IMR-90 (cell line): ENCODE results near the gene GABRB2. TPM values are rescaled to one million over a fixed set of nuclear protein-coding genes. Genes with fewer than 3 reads are reported as not detected.

Source experiments
- ATAC-seq: fragments of 200-7000 bp; cut with Tn5 transposase; 2 replicates; pipeline ENCODE4 v1.9.1; 2020; ENCODE audit warnings: low read depth, mild to moderate bottlenecking, moderate library complexity
- BruUV-seq: library from RNA; stranded (reverse); fragments of 400-500 nt; replicated peaks from 2 replicates; lab custom pipeline; 2021; lab: Mats Ljungman, UMichigan
- CTCF ChIA-PET: fragments of 300-600 bp; formaldehyde crosslinking; extraction: SDS; loops from one replicate; lab custom pipeline; 2021; ENCODE audit warnings: antibody characterized with exemption; lab: Yijun Ruan, JAX
- POLR2A ChIA-PET: fragments of 300-600 bp; sonication (Branson Sonifier 250); formaldehyde crosslinking; loops from one replicate; lab custom pipeline; 2022; ENCODE audit warnings: antibody characterized with exemption; ENCODE audit not compliant: unreplicated experiment; lab: Charles Lee
- DNase-seq: peaks from one replicate; pipeline ENCODE4 v3.0.0; 2013
- H2AFZ ChIP-seq: replicated peaks from 2 replicates; pipeline ENCODE3; 2013; ENCODE audit warnings: low read length, mild to moderate bottlenecking; ENCODE audit not compliant: poor library complexity
- H2AK5ac ChIP-seq: 2 replicates; pipeline ENCODE4 v1.6.1; 2013; ENCODE audit warnings: low read depth, low read length, inconsistent platforms
- H2AK9ac ChIP-seq: replicated peaks from 2 replicates; pipeline ENCODE3; 2013; ENCODE audit warnings: mild to moderate bottlenecking, low read depth, low read length, moderate library complexity; ENCODE audit not compliant: poor library complexity
- H2BK120ac ChIP-seq: 2 replicates; pipeline ENCODE4 v1.6.1; 2013; ENCODE audit warnings: low read depth, low read length, inconsistent platforms
- H2BK15ac ChIP-seq: 3 replicates; pipeline ENCODE4 v1.6.1; 2013; ENCODE audit warnings: low read depth, low read length, inconsistent platforms
- H2BK20ac ChIP-seq: 2 replicates; pipeline ENCODE4 v1.6.1; 2013; ENCODE audit warnings: low read depth, mild to moderate bottlenecking, inconsistent platforms, low read length, moderate library complexity
- H2BK5ac ChIP-seq: 2 replicates; pipeline ENCODE4 v1.6.1; 2013; ENCODE audit warnings: mild to moderate bottlenecking, low read depth, low read length, inconsistent platforms; ENCODE audit not compliant: poor library complexity, severe bottlenecking
- H3K14ac ChIP-seq: replicated peaks from 2 replicates; pipeline ENCODE4 v1.6.1; 2013; ENCODE audit warnings: low read depth, low read length, inconsistent platforms
- H3K18ac ChIP-seq: 2 replicates; pipeline ENCODE4 v1.6.1; 2013; ENCODE audit warnings: low read depth, low read length, control low read depth
- H3K23ac ChIP-seq: 2 replicates; pipeline ENCODE4 v1.6.1; 2013; ENCODE audit warnings: low read depth, low read length, inconsistent platforms
- H3K27ac ChIP-seq: 2 replicates; pipeline ENCODE4 v1.5.1; 2013; ENCODE audit warnings: mild to moderate bottlenecking, control low read depth, low read length; ENCODE audit not compliant: insufficient read depth
- H3K27me3 ChIP-seq: 2 replicates; pipeline ENCODE4 v1.6.1; 2013; ENCODE audit warnings: low read length; ENCODE audit not compliant: control insufficient read depth, insufficient read depth
- H3K36me3 ChIP-seq: 2 replicates; pipeline ENCODE4 v1.6.1; 2013; ENCODE audit warnings: low read length, mixed read lengths; ENCODE audit not compliant: control insufficient read depth, insufficient read depth
- H3K4ac ChIP-seq: 2 replicates; pipeline ENCODE4 v1.6.1; 2013; ENCODE audit warnings: low read depth, low read length, inconsistent platforms
- H3K4me1 ChIP-seq: 2 replicates; pipeline ENCODE4 v1.6.1; 2013; ENCODE audit warnings: low read length, mixed read lengths; ENCODE audit not compliant: control insufficient read depth, insufficient read depth
- H3K4me2 ChIP-seq: 2 replicates; pipeline ENCODE4 v1.6.1; 2013; ENCODE audit warnings: low read depth, mild to moderate bottlenecking, control low read depth, low read length, moderate library complexity
- H3K4me3 ChIP-seq: 2 replicates; pipeline ENCODE4 v1.5.1; 2013; ENCODE audit warnings: low read depth, mild to moderate bottlenecking, control low read depth, low read length, moderate library complexity; ENCODE audit not compliant: insufficient read depth
- H3K56ac ChIP-seq: 2 replicates; pipeline ENCODE4 v1.6.1; 2013; ENCODE audit warnings: low read length, inconsistent platforms; ENCODE audit not compliant: insufficient read depth; ENCODE audit errors: extremely low read depth
- H3K79me1 ChIP-seq, 2 experiments: 2 replicates each; pipeline ENCODE4 v1.6.1; 2013; ENCODE audit warnings: low read length in 2 of 2, inconsistent platforms in 1 of 2, low read depth in 1 of 2
- H3K9ac ChIP-seq: 2 replicates; pipeline ENCODE4 v1.6.1; 2013; ENCODE audit warnings: low read depth, low read length, control low read depth
- H3K9me1 ChIP-seq: 2 replicates; pipeline ENCODE4 v1.6.1; 2013; ENCODE audit warnings: low read length, inconsistent platforms; ENCODE audit not compliant: insufficient read depth
- H3K9me3 ChIP-seq: 2 replicates; pipeline ENCODE4 v1.6.1; 2013; ENCODE audit warnings: low read length; ENCODE audit not compliant: control insufficient read depth, insufficient read depth
- H4K20me1 ChIP-seq: 2 replicates; pipeline ENCODE4 v1.6.1; 2013; ENCODE audit warnings: low read length, inconsistent platforms; ENCODE audit not compliant: insufficient read depth
- H4K5ac ChIP-seq: 2 replicates; pipeline ENCODE4 v1.6.1; 2013; ENCODE audit warnings: mild to moderate bottlenecking, low read depth, low read length, control low read depth
- H4K8ac ChIP-seq, 2 experiments: 2 replicates each; pipeline ENCODE4 v1.6.1; 2013; ENCODE audit warnings: low read depth in 2 of 2, low read length in 2 of 2, control low read depth in 1 of 2, inconsistent platforms in 1 of 2
- H4K91ac ChIP-seq: 2 replicates; pipeline ENCODE4 v1.6.1; 2013; ENCODE audit warnings: low read depth, low read length, inconsistent platforms; ENCODE audit not compliant: insufficient read depth
- BHLHE40 ChIP-seq: fragments of 150-350 bp; IDR thresholded peaks from 2 replicates; pipeline ENCODE4 v1.6.1; 2016; ENCODE audit warnings: mild to moderate bottlenecking, low read depth, low read length
- CEBPB ChIP-seq: IDR thresholded peaks from 2 replicates; pipeline ENCODE4 v1.6.1; 2012; ENCODE audit warnings: low read depth, low read length, improper control_type of control experiment
- CHD1 ChIP-seq: IDR thresholded peaks from 2 replicates; pipeline ENCODE4 v1.6.1; 2012; ENCODE audit warnings: low read depth, low read length, improper control_type of control experiment
- FOS ChIP-seq: fragments of 150-350 bp; IDR thresholded peaks from 2 replicates; pipeline ENCODE4 v1.6.1; 2016; ENCODE audit warnings: low read depth, low read length
- MAFK ChIP-seq: IDR thresholded peaks from 2 replicates; pipeline ENCODE4 v1.6.1; 2012; ENCODE audit warnings: low read depth, low read length, improper control_type of control experiment
- MAZ ChIP-seq: IDR thresholded peaks from 2 replicates; pipeline ENCODE4 v1.6.1; 2012; ENCODE audit warnings: low read depth, mild to moderate bottlenecking, low read length, improper control_type of control experiment, moderate library complexity, borderline replicate concordance
- MXI1 ChIP-seq: IDR thresholded peaks from 2 replicates; pipeline ENCODE4 v1.6.1; 2012; ENCODE audit warnings: low read depth, mild to moderate bottlenecking, low read length, moderate library complexity, borderline replicate concordance
- NFE2L2 ChIP-seq: fragments of 150-350 bp; IDR thresholded peaks from 2 replicates; pipeline ENCODE4 v1.6.1; 2016; ENCODE audit warnings: low read depth, mild to moderate bottlenecking, low read length
- POLR2A ChIP-seq: IDR thresholded peaks from 2 replicates; pipeline ENCODE4 v1.6.1; 2012; ENCODE audit warnings: mild to moderate bottlenecking, low read depth, low read length
- RAD21 ChIP-seq: IDR thresholded peaks from 2 replicates; pipeline ENCODE4 v1.6.1; 2012; ENCODE audit warnings: low read length, improper control_type of control experiment
- RCOR1 ChIP-seq: IDR thresholded peaks from 2 replicates; pipeline ENCODE4 v1.6.1; 2012; ENCODE audit warnings: mild to moderate bottlenecking, low read length, improper control_type of control experiment; ENCODE audit not compliant: insufficient replicate concordance
- RFX5 ChIP-seq: IDR thresholded peaks from 2 replicates; pipeline ENCODE4 v1.8.0; 2012; ENCODE audit warnings: low read depth, mild to moderate bottlenecking, low read length, moderate library complexity
- SMC3 ChIP-seq: fragments of 150-350 bp; IDR thresholded peaks from 2 replicates; pipeline ENCODE4 v1.6.1; 2016; ENCODE audit warnings: low read depth, mild to moderate bottlenecking, antibody characterized with exemption, low read length, moderate library complexity
- WGBS, 2 experiments: methylation state at CpG; one replicate each; pipeline versions ENCODE4 v1.1.5 to v1.1.7; 2013; ENCODE audit warnings: missing lambda C conversion rate in 2 of 2; ENCODE audit not compliant: insufficient read length in 1 of 2; ENCODE audit errors: extremely low coverage in 2 of 2; 5-methylcytosine and 5-hydroxymethylcytosine counted together
- dilution Hi-C: fragments of 300-500 bp; cut with HindIII; formaldehyde crosslinking; loops from one replicate; pipeline ENCODE4 v1.14.3; 2018; ENCODE audit warnings: low sequenced_read_pairs; ENCODE audit not compliant: unreplicated experiment
- in situ Hi-C: fragments of 300-500 bp; cut with MboI; formaldehyde crosslinking; loops from 3 replicates; pipeline ENCODE4 v1.14.3; 2019; ENCODE audit warnings: low sequenced_read_pairs, inconsistent platforms, mixed read lengths
- intact Hi-C: fragments of 100-400 bp; cut with micrococcal nuclease; formaldehyde crosslinking; loops from 2 replicates; pipeline ENCODE4 v1.10.0; 2022
- polyA plus RNA-seq, 3 experiments: library from polyadenylated mRNA; depleted of rRNA; stranded (reverse); fragments of >200 nt; gene quantifications; 2 replicates each; pipeline ENCODE4 v1.2.3, GENCODE V29; 2012; ENCODE audit warnings: low replicate concordance in 1 of 3
- total RNA-seq: library from RNA; depleted of rRNA; stranded (reverse); fragments of >200 nt; gene quantifications from 2 replicates; pipeline ENCODE4 v1.2.3, GENCODE V29; 2012
- TF ChIP-seq, protein P1 (sequence below): fragments of 150-350 bp; IDR thresholded peaks from 2 replicates; pipeline ENCODE4 v1.6.1; 2017; ENCODE audit warnings: mild to moderate bottlenecking, antibody characterized with exemption, low read length, low read depth
- TF ChIP-seq, protein P2 (sequence below): fragments of 150-350 bp; IDR thresholded peaks from 2 replicates; pipeline ENCODE4 v1.6.1; 2016; ENCODE audit warnings: low read depth, mild to moderate bottlenecking, low read length, moderate library complexity, borderline replicate concordance
- TF ChIP-seq, protein P3 (sequence below): conservative IDR thresholded peaks from 2 replicates; pipeline ENCODE4 v1.5.1; 2012; ENCODE audit warnings: mild to moderate bottlenecking, low read depth, low read length, improper control_type of control experiment

GABRB2 gene
- total and polyA plus RNA-seq, 2 of the 4 experiments (the other 2 are of a cell fraction) = not detected

DNA sequence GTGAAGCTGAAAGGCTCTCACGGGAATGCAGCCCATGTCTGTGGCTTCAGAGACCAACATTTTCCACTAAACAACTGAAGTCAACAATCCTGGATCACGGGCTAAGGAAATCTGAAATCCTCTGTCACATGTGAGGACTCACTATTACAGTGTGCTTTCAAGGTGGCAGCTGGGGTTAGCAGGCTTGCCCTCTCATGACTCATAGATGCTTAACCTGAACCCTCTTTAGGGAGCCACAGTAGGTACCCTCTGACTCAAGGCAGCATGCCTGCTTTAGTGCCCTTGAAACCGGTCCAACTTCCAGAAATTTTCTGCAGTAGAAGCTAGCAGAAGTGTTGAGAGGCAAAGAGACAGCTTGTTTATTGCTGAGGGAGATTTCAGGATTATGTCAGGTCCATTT lies 232.5 kb downstream of the GABRB2 start:
- H3K23ac ChIP-seq = no peak overlapping the region
- no peak overlapping the region for H3K27ac ChIP-seq
- H2AK9ac ChIP-seq = no peak overlapping the region
- dilution Hi-C loops = no loop called here
- H3K4me1 ChIP-seq = no peaks in the 10 kb centered on the region
- no peak overlapping the region for H4K8ac ChIP-seq
- ChIA-PET POLR2A (no interaction called here), CTCF (no interaction called here)
- no peak overlapping the region for H2BK120ac ChIP-seq
- no peaks in the 10 kb centered on the region for H3K9me1 ChIP-seq
- H3K14ac ChIP-seq = no peak overlapping the region
- H4K20me1 ChIP-seq = no peaks in the 10 kb centered on the region
- H4K91ac ChIP-seq = no peak overlapping the region
- H2BK20ac ChIP-seq = no peak overlapping the region
- no peaks in the 10 kb centered on the region for H3K27me3 ChIP-seq
- no peak overlapping the region for H3K4me3 ChIP-seq
- in situ Hi-C loops = no loop called here
- H3K79me1 ChIP-seq = no peaks in the 10 kb centered on the region
- H3K4ac ChIP-seq = no peak overlapping the region
- no peak overlapping the region for H2AK5ac ChIP-seq
- ATAC-seq (no peak), DNase-seq (no peak)
- TF ChIP-seq MAFK = no peak
- TF ChIP-seq, protein P1, sequence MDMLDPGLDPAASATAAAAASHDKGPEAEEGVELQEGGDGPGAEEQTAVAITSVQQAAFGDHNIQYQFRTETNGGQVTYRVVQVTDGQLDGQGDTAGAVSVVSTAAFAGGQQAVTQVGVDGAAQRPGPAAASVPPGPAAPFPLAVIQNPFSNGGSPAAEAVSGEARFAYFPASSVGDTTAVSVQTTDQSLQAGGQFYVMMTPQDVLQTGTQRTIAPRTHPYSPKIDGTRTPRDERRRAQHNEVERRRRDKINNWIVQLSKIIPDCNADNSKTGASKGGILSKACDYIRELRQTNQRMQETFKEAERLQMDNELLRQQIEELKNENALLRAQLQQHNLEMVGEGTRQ = no peak
- no peak for TF ChIP-seq CEBPB
- no peak for TF ChIP-seq RAD21
- no peak for TF ChIP-seq RCOR1
- TF ChIP-seq CHD1 = no peak
- no peak for TF ChIP-seq POLR2A
- no peak for TF ChIP-seq NFE2L2
- no peak for TF ChIP-seq MAZ
- TF ChIP-seq, protein P2, sequence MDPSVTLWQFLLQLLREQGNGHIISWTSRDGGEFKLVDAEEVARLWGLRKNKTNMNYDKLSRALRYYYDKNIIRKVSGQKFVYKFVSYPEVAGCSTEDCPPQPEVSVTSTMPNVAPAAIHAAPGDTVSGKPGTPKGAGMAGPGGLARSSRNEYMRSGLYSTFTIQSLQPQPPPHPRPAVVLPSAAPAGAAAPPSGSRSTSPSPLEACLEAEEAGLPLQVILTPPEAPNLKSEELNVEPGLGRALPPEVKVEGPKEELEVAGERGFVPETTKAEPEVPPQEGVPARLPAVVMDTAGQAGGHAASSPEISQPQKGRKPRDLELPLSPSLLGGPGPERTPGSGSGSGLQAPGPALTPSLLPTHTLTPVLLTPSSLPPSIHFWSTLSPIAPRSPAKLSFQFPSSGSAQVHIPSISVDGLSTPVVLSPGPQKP = no peak
- no peak for TF ChIP-seq FOS
- TF ChIP-seq MXI1 = no peak
- TF ChIP-seq BHLHE40 = no peak
- TF ChIP-seq, protein P3, sequence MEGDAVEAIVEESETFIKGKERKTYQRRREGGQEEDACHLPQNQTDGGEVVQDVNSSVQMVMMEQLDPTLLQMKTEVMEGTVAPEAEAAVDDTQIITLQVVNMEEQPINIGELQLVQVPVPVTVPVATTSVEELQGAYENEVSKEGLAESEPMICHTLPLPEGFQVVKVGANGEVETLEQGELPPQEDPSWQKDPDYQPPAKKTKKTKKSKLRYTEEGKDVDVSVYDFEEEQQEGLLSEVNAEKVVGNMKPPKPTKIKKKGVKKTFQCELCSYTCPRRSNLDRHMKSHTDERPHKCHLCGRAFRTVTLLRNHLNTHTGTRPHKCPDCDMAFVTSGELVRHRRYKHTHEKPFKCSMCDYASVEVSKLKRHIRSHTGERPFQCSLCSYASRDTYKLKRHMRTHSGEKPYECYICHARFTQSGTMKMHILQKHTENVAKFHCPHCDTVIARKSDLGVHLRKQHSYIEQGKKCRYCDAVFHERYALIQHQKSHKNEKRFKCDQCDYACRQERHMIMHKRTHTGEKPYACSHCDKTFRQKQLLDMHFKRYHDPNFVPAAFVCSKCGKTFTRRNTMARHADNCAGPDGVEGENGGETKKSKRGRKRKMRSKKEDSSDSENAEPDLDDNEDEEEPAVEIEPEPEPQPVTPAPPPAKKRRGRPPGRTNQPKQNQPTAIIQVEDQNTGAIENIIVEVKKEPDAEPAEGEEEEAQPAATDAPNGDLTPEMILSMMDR = no peak
- no peak for TF ChIP-seq SMC3
- TF ChIP-seq RFX5 = no peak
- H2AFZ ChIP-seq = no peak overlapping the region
- no peak overlapping the region for H2BK5ac ChIP-seq
- H3K56ac ChIP-seq = no peak overlapping the region
- no peak overlapping the region for H3K4me2 ChIP-seq
- no peak overlapping the region for H3K9ac ChIP-seq
- no TSS peak for BruUV-seq
- H3K18ac ChIP-seq = no peak overlapping the region
- no peak overlapping the region for H4K5ac ChIP-seq
- intact Hi-C loops = no loop called here
- WGBS, 2 experiments = 0% methylated on average over 1 of the region's 3 CpGs; no CpG with 5 or more reads in 1 of the 2 experiments
- no peaks in the 10 kb centered on the region for H3K36me3 ChIP-seq
- H2BK15ac ChIP-seq = no peak overlapping the region
- H3K9me3 ChIP-seq = peaks cover 8% of the 10 kb centered on the region
